Large intestine (tissue), 3 donors: ENCODE measurements around the gene ZFP28. TPM values are rescaled to one million over a fixed set of nuclear protein-coding genes. Genes with fewer than 3 reads are reported as not detected.

Source experiments
- DNase-seq, 2 donors: peaks; one replicate each; pipeline versions ENCODE4 v3.0.0 to v3.0.0-alpha.2; 2013
- H3K27ac ChIP-seq: one replicate; pipeline ENCODE4 v1.5.1; 2013; ENCODE audit warnings: low read length
- H3K27me3 ChIP-seq: 2 replicates; pipeline ENCODE4 v1.6.1; 2013; ENCODE audit warnings: low read length; ENCODE audit not compliant: control insufficient read depth, insufficient read depth
- H3K36me3 ChIP-seq: 2 replicates; pipeline ENCODE4 v1.6.1; 2013; ENCODE audit warnings: low read length; ENCODE audit not compliant: control insufficient read depth, insufficient read depth
- H3K4me1 ChIP-seq: one replicate; pipeline ENCODE4 v1.6.1; 2013; ENCODE audit warnings: low read length; ENCODE audit not compliant: control insufficient read depth, insufficient read depth
- H3K4me3 ChIP-seq: one replicate; pipeline ENCODE4 v1.5.1; 2013; ENCODE audit warnings: low read length
- H3K9me3 ChIP-seq: one replicate; pipeline ENCODE4 v1.6.1; 2013; ENCODE audit warnings: mild to moderate bottlenecking, low read depth, low read length, moderate library complexity; ENCODE audit not compliant: control insufficient read depth
- WGBS: methylation state at CpG from one replicate; pipeline ENCODE4 v1.1.5; 2013; ENCODE audit warnings: low lambda C conversion rate; ENCODE audit not compliant: insufficient coverage; 5-methylcytosine and 5-hydroxymethylcytosine counted together
- polyA plus RNA-seq: library from polyadenylated mRNA; unstranded; fragments of 120-200 nt; gene quantifications from one replicate; pipeline ENCODE4 v1.2.1, GENCODE V29; 2013

Gene ZFP28
- polyA plus RNA-seq, 1 donor, result 7.9 TPM

GRCh38 chr19:56547535-56547934 is 8.8 kb downstream of the ZFP28 start:
- H3K27ac ChIP-seq, result no peak overlapping the region
- peaks cover 26% of the 10 kb centered on the region for H3K36me3 ChIP-seq
- no peak overlapping the region for H3K4me3 ChIP-seq
- no peaks in the 10 kb centered on the region for H3K4me1 ChIP-seq
- no CpG with 5 or more reads among the region's 6 CpGs for WGBS
- no peak for DNase-seq
- no peaks in the 10 kb centered on the region for H3K27me3 ChIP-seq
- peaks cover 16% of the 10 kb centered on the region for H3K9me3 ChIP-seq

- DNase-seq, result no peak
- no peaks in the 10 kb centered on the region for H3K4me1 ChIP-seq
- no peak overlapping the region for H3K4me3 ChIP-seq
- no peak overlapping the region for H3K27ac ChIP-seq
- H3K27me3 ChIP-seq, result no peaks in the 10 kb centered on the region
- no CpG with 5 or more reads among the region's 6 CpGs for WGBS
- peaks cover 14% of the 10 kb centered on the region for H3K9me3 ChIP-seq
- peaks cover 31% of the 10 kb centered on the region for H3K36me3 ChIP-seq
These were observed 15.6 kb downstream of the ZFP28 start for GRCh38 chr19:56554272-56554869.

GRCh38 chr19:56562766-56563165 is 24.0 kb downstream of the ZFP28 start:
- Histone ChIP-seq H3K36me3 (no peaks in the 10 kb centered on the region), H3K27ac (no peak overlapping the region), H3K4me3 (no peak overlapping the region), H3K27me3 (no peaks in the 10 kb centered on the region), H3K4me1 (no peaks in the 10 kb centered on the region), H3K9me3 (peaks cover 15% of the 10 kb centered on the region)
- 90% methylated on average over 2 of the region's 2 CpGs for WGBS
- DNase-seq, result no peak

- WGBS, result no CpG with 5 or more reads among the region's 23 CpGs
- peaks cover 15% of the 10 kb centered on the region for H3K9me3 ChIP-seq
- peak overlapping the region; percentile 65 for H3K4me3 ChIP-seq
- no peaks in the 10 kb centered on the region for H3K27me3 ChIP-seq
- peaks cover 19% of the 10 kb centered on the region for H3K36me3 ChIP-seq
- DNase-seq, result peak in 1 of 2 donors; percentile 1
- peak overlapping the region; percentile 57 for H3K27ac ChIP-seq
- no peaks in the 10 kb centered on the region for H3K4me1 ChIP-seq
These were observed 28.1 kb downstream of the ZFP28 start for GRCh38 chr19:56566904-56567273.

GRCh38 chr19:56567274-56568120 is 28.7 kb downstream of the ZFP28 start, which contains the start of gene ZNF470:
Gene ZNF470, plus strand, starts transcription at chr19:56567468. Its CDS starts 2,844 bp downstream, at chr19:56570312.
- Histone ChIP-seq H3K27ac (peak within 1 kb of the TSS; percentile 57), H3K27me3 (no peaks in the 10 kb centered on the region), H3K9me3 (peaks cover 18% of the 10 kb centered on the region), H3K4me1 (no peaks in the 10 kb centered on the region), H3K36me3 (peaks cover 22% of the 10 kb centered on the region), H3K4me3 (peak within 1 kb of the TSS; percentile 65)
- peak; percentile 92 to 96 for DNase-seq
- 40% methylated on average over 2 of the region's 66 CpGs for WGBS

- Histone ChIP-seq H3K9me3 (peaks cover 40% of the 10 kb centered on the region), H3K4me1 (no peaks in the 10 kb centered on the region), H3K4me3 (no peak overlapping the region), H3K36me3 (peaks cover 43% of the 10 kb centered on the region), H3K27ac (no peak overlapping the region), H3K27me3 (no peaks in the 10 kb centered on the region)
- 67% methylated on average over 1 of the region's 2 CpGs for WGBS
- DNase-seq, result no peak
These were observed 33.8 kb downstream of the ZFP28 start for GRCh38 chr19:56572589-56572988.

- no peak overlapping the region for H3K27ac ChIP-seq
- no peak for DNase-seq
- H3K4me3 ChIP-seq, result no peak overlapping the region
- H3K36me3 ChIP-seq, result peaks cover 45% of the 10 kb centered on the region
- WGBS, result 93% methylated on average over 2 of the region's 3 CpGs
- H3K27me3 ChIP-seq, result no peaks in the 10 kb centered on the region
- H3K4me1 ChIP-seq, result no peaks in the 10 kb centered on the region
- H3K9me3 ChIP-seq, result peaks cover 51% of the 10 kb centered on the region
These were observed 35.2 kb downstream of the ZFP28 start for GRCh38 chr19:56573914-56574313.

- H3K36me3 ChIP-seq, result peaks cover 21% of the 10 kb centered on the region
- peak in 1 of 2 donors; percentile 17 for DNase-seq
- 95% methylated on average over 2 of the region's 11 CpGs for WGBS
- H3K4me3 ChIP-seq, result no peak overlapping the region
- H3K27ac ChIP-seq, result no peak overlapping the region
- peaks cover 50% of the 10 kb centered on the region for H3K9me3 ChIP-seq
- H3K27me3 ChIP-seq, result no peaks in the 10 kb centered on the region
- H3K4me1 ChIP-seq, result no peaks in the 10 kb centered on the region
These were observed 39.2 kb downstream of the ZFP28 start for GRCh38 chr19:56577719-56578602.

- Histone ChIP-seq H3K27me3 (no peaks in the 10 kb centered on the region), H3K36me3 (no peaks in the 10 kb centered on the region), H3K4me3 (no peak overlapping the region), H3K27ac (no peak overlapping the region), H3K9me3 (peaks cover 6% of the 10 kb centered on the region), H3K4me1 (no peaks in the 10 kb centered on the region)
- WGBS, result 56% methylated on average over 3 of the region's 4 CpGs
- no peak for DNase-seq
These were observed 55.7 kb downstream of the ZFP28 start for GRCh38 chr19:56594446-56594782.
